ENCODE results near the gene PHC3.
A peak's percentile ranks its signal among the peaks of the same experiment; 100 is the strongest.

PHC3 gene

GRCh38 chr3:170180079-170180907 lies 1.2 kb downstream of the PHC3 start:
- Histone ChIP-seq H3K27me3 (ENCODE audit: low read length) (no peaks in the 10 kb centered on the region), H2AFZ (ENCODE audit: low read depth, low read length, severe bottlenecking) (peak overlapping the region; percentile 63), H3K36me3 (ENCODE audit: low read length) (peaks cover 7% of the 10 kb centered on the region; the same call in 1 of the 2 replicates), H4K20me1 (ENCODE audit: low read depth, low read length) (no peaks in the 10 kb centered on the region), H3K4me2 (ENCODE audit: low read depth, low read length, poor library complexity, severe bottlenecking) (peak overlapping the region; percentile 56), H3F3A (ENCODE audit: insufficient read depth) (0 out of 2 replicates have a peak, but pooled peaks cover 6% of the 10 kb centered on the region), H3K79me2 (ENCODE audit: insufficient read depth, low read length) (peaks cover 31% of the 10 kb centered on the region), H3K4me3 (ENCODE audit: insufficient read depth, low read length, poor library complexity, severe bottlenecking) (peak overlapping the region; percentile 86), H3K9me2 (replicated peaks; ENCODE audit: insufficient read depth, low read length) (no peaks in the 10 kb centered on the region), H3K9me3 (ENCODE audit: insufficient read depth, low read length) (no peaks in the 10 kb centered on the region), H3K27ac (ENCODE audit: low read depth, low read length) (peak overlapping the region; percentile 73), H3K9ac (ENCODE audit: low read length) (peak overlapping the region; percentile 94)
- TF ChIP-seq CTCF (IDR thresholded peaks at IDR 0.05; ENCODE audit: insufficient read depth, low read length, poor library complexity, severe bottlenecking), result no peak
- no peak for TF ChIP-seq EZH2phosphoT487 (conservative IDR thresholded peaks at IDR 0.05; ENCODE audit: low read length)

- H3K27ac ChIP-seq (ENCODE audit: low read depth, low read length), result peak overlapping the region; percentile 73; the same call in 1 of the 2 replicates
- peaks cover 40% of the 10 kb centered on the region for H3K79me2 ChIP-seq (ENCODE audit: insufficient read depth, low read length)
- H3K9ac ChIP-seq (ENCODE audit: low read length), result peak overlapping the region; percentile 94
- no peaks in the 10 kb centered on the region for H3K9me2 ChIP-seq (replicated peaks; ENCODE audit: insufficient read depth, low read length)
- peak overlapping the region; percentile 56 for H3K4me2 ChIP-seq (ENCODE audit: low read depth, low read length, poor library complexity, severe bottlenecking)
- no peak for TF ChIP-seq EZH2phosphoT487 (conservative IDR thresholded peaks at IDR 0.05; ENCODE audit: low read length)
- TF ChIP-seq CTCF (IDR thresholded peaks at IDR 0.05; ENCODE audit: insufficient read depth, low read length, poor library complexity, severe bottlenecking), result no peak
- H2AFZ ChIP-seq (ENCODE audit: low read depth, low read length, severe bottlenecking), result no peak overlapping the region
- H3K27me3 ChIP-seq (ENCODE audit: low read length), result no peaks in the 10 kb centered on the region
- no peaks in the 10 kb centered on the region for H3K9me3 ChIP-seq (ENCODE audit: insufficient read depth, low read length)
- peaks cover 15% of the 10 kb centered on the region; the same call in 1 of the 2 replicates for H3K36me3 ChIP-seq (ENCODE audit: low read length)
- H3K4me3 ChIP-seq (ENCODE audit: insufficient read depth, low read length, poor library complexity, severe bottlenecking), result peak overlapping the region; percentile 86
- H4K20me1 ChIP-seq (ENCODE audit: low read depth, low read length), result no peaks in the 10 kb centered on the region
- 0 out of 2 replicates have a peak, but pooled peaks cover 6% of the 10 kb centered on the region for H3F3A ChIP-seq (ENCODE audit: insufficient read depth)
Measured at GRCh38 chr3:170179432-170179831, 2.1 kb downstream of the PHC3 start.

GRCh38 chr3:170178651-170179050 lies 2.9 kb downstream of the PHC3 start:
- Histone ChIP-seq H3K9me3 (ENCODE audit: insufficient read depth, low read length) (no peaks in the 10 kb centered on the region), H3K4me3 (ENCODE audit: insufficient read depth, low read length, poor library complexity, severe bottlenecking) (no peak overlapping the region), H3K9ac (ENCODE audit: low read length) (no peak overlapping the region), H3F3A (ENCODE audit: insufficient read depth) (0 out of 2 replicates have a peak, but pooled peaks cover 6% of the 10 kb centered on the region), H4K20me1 (ENCODE audit: low read depth, low read length) (no peaks in the 10 kb centered on the region), H3K36me3 (ENCODE audit: low read length) (peaks cover 20% of the 10 kb centered on the region; the same call in 1 of the 2 replicates), H3K9me2 (replicated peaks; ENCODE audit: insufficient read depth, low read length) (no peaks in the 10 kb centered on the region), H3K79me2 (ENCODE audit: insufficient read depth, low read length) (peaks cover 44% of the 10 kb centered on the region), H3K27ac (ENCODE audit: low read depth, low read length) (no peak overlapping the region), H3K4me2 (ENCODE audit: low read depth, low read length, poor library complexity, severe bottlenecking) (peak overlapping the region; percentile 56), H2AFZ (ENCODE audit: low read depth, low read length, severe bottlenecking) (no peak overlapping the region), H3K27me3 (ENCODE audit: low read length) (no peaks in the 10 kb centered on the region)
- TF ChIP-seq CTCF (IDR thresholded peaks at IDR 0.05; ENCODE audit: insufficient read depth, low read length, poor library complexity, severe bottlenecking), result no peak
- TF ChIP-seq EZH2phosphoT487 (conservative IDR thresholded peaks at IDR 0.05; ENCODE audit: low read length), result no peak
